Panc1 (cell line): ENCODE results near the gene WAC.

Source experiments
- CTCF ChIP-seq: fragments of 450-650 bp; IDR thresholded peaks from 2 replicates; pipeline ENCODE4 v1.5.1; 2017; ENCODE audit warnings: mild to moderate bottlenecking
- POLR2AphosphoS5 ChIP-seq: IDR thresholded peaks from 2 replicates; pipeline ENCODE4 v1.6.1; 2012; ENCODE audit warnings: mild to moderate bottlenecking, low read depth, low read length, moderate library complexity
- SIN3A ChIP-seq: IDR thresholded peaks from 2 replicates; pipeline ENCODE4 v1.6.1; 2012; ENCODE audit warnings: low read depth, mild to moderate bottlenecking, low read length, moderate library complexity, borderline replicate concordance; ENCODE audit not compliant: insufficient read depth
- TCF7L2 ChIP-seq: IDR thresholded peaks from 2 replicates; pipeline ENCODE4 v1.6.1; 2011; ENCODE audit warnings: mild to moderate bottlenecking, low read depth, low read length, inconsistent platforms

- TF ChIP-seq CTCF (no peak), SIN3A (no peak), POLR2AphosphoS5 (no peak), TCF7L2 (no peak)
These were observed 35.4 kb upstream of the WAC start for GRCh38 chr10:28497313-28498126.
